Astrocyte of the spinal cord (primary cell): Measurements from ENCODE around the gene HMGB3.

Experiments used
- DNase-seq: peaks from one replicate; pipeline ENCODE4 v3.0.0; 2011; ENCODE audit warnings: low read depth, low spot score
- H3K4me3 ChIP-seq: 2 replicates; pipeline ENCODE4 v1.5.1; 2011; ENCODE audit warnings: low read depth, mild to moderate bottlenecking, low read length, moderate library complexity
- in situ Hi-C: cut with HindIII; loops from 2 replicates; pipeline ENCODE4 v1.10.0; 2017; ENCODE audit warnings: low sequenced_read_pairs
- TF ChIP-seq, protein P1 (sequence below): IDR thresholded peaks from 2 replicates; pipeline ENCODE4 v1.5.1; 2012; ENCODE audit warnings: low read depth, mild to moderate bottlenecking, low read length, inconsistent platforms

Gene HMGB3

DNA sequence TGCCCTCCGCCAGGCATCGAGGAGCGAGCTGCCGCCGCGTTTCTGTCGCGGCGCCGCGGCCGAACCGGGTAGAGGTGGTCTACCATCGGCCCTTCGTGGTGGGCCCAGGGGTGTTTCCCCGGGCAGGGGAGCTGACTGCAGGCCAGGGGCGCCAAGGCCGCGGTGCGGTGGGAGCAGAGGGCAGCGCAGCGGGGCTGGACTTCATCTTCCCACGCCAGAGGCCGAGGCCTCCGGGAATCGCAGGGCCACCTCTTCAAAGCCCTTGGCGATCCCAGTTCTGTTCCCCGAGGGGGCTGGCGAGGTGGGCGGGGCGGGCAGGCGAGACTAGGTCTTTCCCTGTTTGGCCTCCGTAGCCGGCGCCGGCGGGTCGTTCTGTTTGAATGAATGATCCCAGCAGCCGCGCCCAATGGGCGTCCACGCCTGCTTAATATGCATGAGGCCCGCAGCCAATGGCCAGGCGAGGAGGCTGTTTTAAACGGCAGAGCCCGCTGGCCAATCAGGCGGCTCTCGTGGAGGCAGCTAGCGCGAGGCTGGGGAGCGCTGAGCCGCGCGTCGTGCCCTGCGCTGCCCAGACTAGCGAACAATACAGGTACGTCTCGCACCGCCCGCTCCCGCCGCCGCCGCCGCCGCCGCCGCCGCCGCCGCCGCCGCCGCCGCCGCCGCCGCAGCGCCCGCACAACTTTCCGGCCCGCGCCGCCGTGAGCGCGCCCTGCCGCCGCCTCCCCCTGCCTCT is at the start of gene HMGB3:
HMGB3 (plus strand) TSS at position 548 of the 733 bp plus-strand sequence. CDS start 2,265 bp downstream, outside the sequence.
- peak within 1 kb of the TSS; percentile 51 for H3K4me3 ChIP-seq
- TF ChIP-seq, protein P1, sequence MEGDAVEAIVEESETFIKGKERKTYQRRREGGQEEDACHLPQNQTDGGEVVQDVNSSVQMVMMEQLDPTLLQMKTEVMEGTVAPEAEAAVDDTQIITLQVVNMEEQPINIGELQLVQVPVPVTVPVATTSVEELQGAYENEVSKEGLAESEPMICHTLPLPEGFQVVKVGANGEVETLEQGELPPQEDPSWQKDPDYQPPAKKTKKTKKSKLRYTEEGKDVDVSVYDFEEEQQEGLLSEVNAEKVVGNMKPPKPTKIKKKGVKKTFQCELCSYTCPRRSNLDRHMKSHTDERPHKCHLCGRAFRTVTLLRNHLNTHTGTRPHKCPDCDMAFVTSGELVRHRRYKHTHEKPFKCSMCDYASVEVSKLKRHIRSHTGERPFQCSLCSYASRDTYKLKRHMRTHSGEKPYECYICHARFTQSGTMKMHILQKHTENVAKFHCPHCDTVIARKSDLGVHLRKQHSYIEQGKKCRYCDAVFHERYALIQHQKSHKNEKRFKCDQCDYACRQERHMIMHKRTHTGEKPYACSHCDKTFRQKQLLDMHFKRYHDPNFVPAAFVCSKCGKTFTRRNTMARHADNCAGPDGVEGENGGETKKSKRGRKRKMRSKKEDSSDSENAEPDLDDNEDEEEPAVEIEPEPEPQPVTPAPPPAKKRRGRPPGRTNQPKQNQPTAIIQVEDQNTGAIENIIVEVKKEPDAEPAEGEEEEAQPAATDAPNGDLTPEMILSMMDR, result no peak
- in situ Hi-C loops, result no loop called here
- DNase-seq, result peak; percentile 93

DNA sequence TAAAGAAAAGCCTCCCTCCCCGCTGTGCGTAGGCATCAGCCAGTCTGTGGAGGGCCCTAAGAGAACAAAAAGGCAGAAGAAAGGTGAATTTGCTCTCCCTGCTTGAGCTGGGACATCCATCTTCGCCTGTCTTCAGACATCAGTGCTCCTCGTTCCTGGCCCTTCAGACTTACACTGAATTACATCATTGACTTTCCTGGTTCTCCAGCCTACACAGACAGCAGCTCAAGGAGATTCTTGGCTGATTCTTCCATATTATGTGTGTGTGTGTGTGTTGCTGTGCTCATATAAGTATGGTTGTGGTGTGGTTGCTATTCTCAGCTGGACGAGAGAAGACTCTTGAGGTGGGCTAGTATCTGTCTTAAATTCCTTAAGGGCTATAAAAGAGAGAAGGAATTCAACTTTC is 49.2 kb upstream of the HMGB3 start:
- TF ChIP-seq, protein P1, result no peak
- DNase-seq, result no peak
- in situ Hi-C loops, result no loop called here
- H3K4me3 ChIP-seq, result no peak overlapping the region

DNA sequence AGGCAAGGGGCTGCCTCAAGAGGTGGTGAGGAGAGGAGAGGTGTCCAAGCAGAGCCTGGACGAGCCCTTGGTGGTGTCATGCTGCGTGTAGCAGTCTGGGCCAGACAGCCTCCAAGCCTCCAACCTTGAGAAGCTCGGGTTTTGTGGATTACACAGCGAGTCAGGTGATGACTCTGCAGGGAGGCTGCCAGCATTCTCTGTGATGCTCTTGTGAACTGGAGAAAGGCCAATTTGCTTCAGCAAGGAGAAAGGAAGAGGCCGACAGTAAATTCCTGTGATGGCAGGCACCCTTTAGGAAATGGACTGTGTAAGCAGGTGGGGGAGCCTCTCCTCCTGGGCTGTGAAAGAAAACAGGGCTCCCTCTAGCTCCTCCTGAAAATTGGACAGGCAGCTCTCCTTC is 48.7 kb upstream of the HMGB3 start:
- TF ChIP-seq, protein P1, result no peak
- in situ Hi-C loops, result no loop called here
- no peak overlapping the region for H3K4me3 ChIP-seq
- peak; percentile 59 for DNase-seq

DNA sequence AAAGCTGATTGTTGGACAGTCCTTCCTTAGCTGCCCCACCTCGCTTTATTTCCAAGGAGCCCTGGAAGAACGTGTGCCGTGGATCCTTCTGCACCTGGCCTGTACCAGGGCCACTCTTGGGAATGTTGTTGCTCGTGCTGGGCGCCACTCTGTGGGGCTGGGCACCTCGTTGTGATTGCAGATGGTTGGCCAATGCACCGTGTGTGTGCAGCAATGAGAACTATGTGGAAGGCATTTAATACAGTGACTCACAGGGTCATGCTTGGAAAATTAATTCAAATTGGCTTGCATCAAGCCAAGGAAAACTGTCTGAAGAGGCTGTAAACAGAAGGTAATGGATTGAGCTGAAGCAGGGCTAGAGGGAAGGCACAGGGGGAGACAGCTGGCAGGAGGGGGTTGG is 47.7 kb upstream of the HMGB3 start:
- in situ Hi-C loops, result no loop called here
- H3K4me3 ChIP-seq, result no peak overlapping the region
- TF ChIP-seq, protein P1, result no peak
- DNase-seq, result peak; percentile 38

DNA sequence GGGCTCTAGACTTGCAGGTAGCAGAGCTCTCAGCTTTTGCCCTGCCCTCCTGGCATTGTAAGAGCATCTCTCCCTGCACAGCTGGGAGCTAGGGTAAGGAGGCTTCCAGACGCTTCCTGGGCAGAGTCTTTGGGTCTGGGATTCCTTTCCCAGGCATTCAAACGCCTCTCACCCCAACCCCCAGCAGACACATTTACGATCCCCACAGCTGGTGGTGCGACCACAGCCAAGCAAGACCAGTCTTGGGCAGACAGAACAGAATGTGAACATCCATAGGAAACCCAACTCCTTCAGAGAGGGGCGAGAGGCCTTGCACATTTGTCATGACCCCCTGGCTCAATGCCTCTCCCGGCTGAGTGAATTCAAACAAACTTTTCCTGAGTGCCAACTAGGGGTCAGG is 46.6 kb upstream of the HMGB3 start:
- DNase-seq, result no peak
- TF ChIP-seq, protein P1, result no peak
- no peak overlapping the region for H3K4me3 ChIP-seq
- in situ Hi-C loops, result no loop called here

DNA sequence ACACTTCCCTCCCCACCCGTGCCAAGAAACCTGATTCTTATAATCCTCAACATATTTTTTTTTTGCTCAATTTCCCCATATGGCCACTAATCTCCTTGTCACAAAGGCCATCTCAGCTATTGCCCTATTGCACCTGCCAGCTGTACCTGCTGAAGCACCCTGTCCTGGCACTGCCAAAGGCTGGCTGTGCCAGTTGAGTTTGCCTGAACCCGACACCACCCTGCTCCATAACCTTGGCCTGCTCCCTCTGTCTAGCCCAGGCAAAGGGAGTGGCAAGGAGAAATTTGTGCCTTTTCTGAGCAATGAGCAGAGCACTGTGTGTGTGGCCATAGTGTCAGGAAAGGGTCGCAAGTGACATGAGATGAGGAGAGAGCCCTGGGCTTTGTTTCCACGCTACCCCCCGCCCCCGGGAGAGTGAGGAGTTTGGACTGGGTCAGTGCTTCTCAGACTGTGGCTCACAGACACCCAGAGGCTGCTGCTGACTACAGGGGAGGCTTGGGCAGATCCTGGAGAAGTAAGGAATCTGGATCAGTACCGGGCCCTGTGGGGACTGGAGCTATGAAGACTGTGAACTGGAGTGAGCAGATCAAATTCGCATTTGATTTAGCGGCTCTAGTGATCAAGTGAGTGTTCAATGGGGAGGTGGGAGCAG is 42.2 kb upstream of the HMGB3 start:
- no peak for DNase-seq
- in situ Hi-C loops, result no loop called here
- TF ChIP-seq, protein P1, result no peak
- no peak overlapping the region for H3K4me3 ChIP-seq
